HG02852 (cell line): ENCODE results near the gene MADCAM1.

Source experiments
- ATAC-seq: cut with Tn5 transposase; IDR thresholded peaks from one replicate; pipeline ENCODE4 v1.9.1; 2021; ENCODE audit warnings: mild to moderate bottlenecking, moderate library complexity; ENCODE audit not compliant: unreplicated experiment

MADCAM1 gene

GRCh38 chr19:488505-489417 lies 7.5 kb upstream of the MADCAM1 start:
- peak; percentile 81 for ATAC-seq

GRCh38 chr19:489418-490196 lies 6.7 kb upstream of the MADCAM1 start:
- no peak for ATAC-seq

DNA sequence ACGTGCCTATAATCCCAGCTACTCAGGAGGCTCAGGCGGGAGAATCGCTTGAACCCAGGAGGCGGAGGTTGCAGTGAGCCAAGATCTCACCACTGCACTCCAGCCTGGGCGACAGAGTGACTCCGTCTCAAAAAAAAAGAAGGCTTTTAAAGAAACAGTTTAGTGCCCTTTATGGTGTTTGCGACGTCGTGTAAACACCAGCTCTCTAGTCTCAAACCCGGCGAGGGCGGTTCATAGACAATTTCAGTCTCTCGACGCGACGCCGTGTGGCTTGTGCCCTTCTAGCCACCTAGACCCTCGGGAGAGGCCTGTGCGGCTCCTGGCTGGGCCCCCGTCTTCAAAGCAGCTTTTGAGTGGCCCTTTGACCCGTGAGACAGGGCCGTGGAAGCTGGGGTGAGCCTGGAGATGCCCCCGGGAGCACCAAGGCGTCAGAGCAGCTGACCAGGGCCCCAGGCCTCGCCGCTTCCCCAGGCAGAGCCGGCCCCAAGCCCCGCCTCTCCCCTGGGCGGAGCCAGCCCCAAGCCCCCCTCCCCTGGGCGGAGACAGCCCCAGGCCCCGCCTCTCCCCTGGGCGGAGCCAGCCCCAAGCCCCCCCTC lies 5.0 kb upstream of the MADCAM1 start:
- no peak for ATAC-seq

GRCh38 chr19:492091-492531 lies 4.2 kb upstream of the MADCAM1 start:
- no peak for ATAC-seq

GRCh38 chr19:493391-494170 lies 2.7 kb upstream of the MADCAM1 start:
- ATAC-seq, result no peak

DNA sequence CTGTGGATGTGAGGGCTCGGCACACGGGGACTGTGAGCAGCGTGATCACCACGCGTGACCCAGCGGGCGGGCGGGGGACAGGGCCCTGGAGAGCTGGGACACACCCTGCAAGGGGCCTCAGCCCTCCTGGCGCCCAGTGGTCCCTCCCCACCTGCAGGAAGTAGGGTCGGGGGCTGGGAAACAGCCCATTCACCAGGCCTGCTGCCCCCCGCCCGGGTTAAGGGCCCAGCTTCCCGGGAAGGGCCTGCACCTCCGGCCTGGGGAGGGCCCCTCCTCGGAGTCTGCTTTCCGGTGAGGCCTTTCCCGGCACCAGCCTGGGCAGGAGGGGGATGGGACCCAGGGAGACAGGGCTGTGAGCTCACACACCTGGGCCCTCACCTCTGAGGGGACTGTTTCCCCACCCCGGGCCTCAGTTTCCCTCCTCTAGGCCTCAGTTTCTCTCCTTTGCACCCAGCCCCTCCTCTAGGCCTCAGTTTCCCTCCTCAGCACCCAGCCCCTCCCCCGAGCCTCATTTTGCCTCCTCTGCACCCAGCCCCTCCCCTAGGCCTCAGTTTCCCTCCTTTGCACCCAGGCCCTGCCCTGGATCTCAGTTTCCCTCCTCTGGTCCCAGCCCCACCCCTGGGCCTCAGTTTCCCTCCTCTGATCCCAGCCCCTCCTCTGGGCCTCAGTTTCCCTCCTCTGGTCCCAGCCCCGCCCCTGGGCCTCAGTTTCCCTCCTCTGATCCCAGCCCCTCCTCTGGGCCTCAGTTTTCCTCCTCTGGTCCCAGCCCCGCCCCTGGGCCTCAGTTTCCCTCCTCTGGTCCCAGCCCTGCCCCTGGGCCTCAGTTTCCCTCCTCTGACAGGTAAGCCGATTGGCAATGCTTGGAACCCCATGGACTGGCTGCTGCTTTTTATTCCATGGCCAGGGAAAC lies 1.9 kb upstream of the MADCAM1 start:
- ATAC-seq, result no peak

DNA sequence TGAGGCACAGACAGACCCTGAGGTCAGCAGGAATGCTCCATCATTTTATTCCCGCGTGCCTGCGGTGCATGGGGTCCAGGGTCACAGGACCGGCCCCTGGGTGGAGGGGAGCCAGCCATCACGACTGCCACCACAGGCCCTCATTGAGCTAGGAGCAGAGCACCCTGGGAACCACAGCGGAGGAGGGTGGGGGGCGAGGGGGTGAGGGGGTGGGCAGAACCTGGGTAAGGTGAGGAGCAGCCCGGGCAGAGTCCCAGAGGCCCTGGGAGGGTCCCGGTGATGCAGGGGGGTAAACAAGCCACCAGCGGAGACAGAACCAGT lies 1.2 kb upstream of the MADCAM1 start:
- ATAC-seq, result no peak

DNA sequence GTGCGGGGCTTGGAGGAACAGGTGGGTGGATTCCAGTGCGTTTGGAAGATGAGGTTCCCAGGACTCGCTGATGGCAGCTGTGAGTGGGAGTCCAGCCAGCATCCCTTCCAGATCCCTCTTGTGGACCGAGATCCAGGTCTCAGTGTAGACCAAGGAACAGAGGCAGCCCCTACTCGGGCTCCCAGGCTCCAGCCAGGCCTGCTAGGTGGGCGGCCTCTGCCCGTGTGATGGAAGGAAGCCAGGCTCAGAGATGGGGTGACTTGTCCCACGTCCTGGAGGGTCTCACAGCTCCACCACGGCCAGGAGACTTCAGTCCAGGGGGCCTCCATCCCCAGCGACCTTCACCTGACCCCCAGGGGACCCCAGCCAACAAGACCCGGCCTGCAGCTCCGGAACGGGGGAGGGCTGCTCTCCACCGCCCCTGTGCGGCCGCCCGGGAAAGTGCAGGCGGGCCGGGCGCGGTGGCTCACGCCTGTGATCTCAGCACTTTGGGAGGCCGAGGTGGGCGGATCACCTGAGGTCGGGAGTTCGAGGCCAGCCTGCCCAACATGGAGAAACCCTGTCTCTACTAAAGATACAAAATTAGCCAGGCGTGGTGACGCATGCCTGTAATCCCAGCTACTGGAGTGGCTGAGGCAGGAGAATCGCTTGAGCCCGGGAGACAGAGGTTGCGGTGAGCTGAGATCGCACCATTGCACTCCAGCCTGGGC lies 729 bp upstream of the MADCAM1 start:
- ATAC-seq, result no peak

- ATAC-seq, result no peak
These were observed 700 bp downstream of the MADCAM1 start for GRCh38 chr19:496986-497385.

DNA sequence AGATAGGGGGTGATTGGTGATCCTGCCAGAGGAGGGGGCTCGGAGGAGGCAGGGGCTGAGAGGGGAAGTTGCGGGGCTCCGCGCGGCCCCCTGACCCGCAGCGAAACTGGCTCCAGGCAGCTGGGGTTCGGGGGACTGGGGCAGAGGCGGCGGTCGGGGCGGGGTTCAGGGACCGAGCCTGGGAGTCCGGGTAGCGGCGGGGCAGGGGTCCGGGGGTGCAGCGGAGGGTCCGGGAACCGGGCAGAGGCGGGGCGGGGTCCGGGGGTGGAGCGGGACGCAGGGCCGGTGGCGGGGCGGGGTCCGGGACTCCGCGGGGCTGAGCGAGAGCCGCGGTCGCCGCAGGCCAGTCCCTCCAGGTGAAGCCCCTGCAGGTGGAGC lies 1.2 kb downstream of the MADCAM1 start:
- no peak for ATAC-seq

GRCh38 chr19:497869-498510 lies 1.7 kb downstream of the MADCAM1 start:
- no peak for ATAC-seq

DNA sequence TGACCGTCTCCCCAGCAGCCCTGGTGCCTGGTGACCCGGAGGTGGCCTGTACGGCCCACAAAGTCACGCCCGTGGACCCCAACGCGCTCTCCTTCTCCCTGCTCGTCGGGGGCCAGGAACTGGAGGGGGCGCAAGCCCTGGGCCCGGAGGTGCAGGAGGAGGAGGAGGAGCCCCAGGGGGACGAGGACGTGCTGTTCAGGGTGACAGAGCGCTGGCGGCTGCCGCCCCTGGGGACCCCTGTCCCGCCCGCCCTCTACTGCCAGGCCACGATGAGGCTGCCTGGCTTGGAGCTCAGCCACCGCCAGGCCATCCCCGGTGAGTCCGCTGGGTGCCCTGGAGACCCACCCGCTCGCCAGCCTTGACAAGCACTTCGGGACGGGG lies 2.2 kb downstream of the MADCAM1 start:
- ATAC-seq, result no peak

GRCh38 chr19:498977-499623 lies 2.8 kb downstream of the MADCAM1 start:
- no peak for ATAC-seq

DNA sequence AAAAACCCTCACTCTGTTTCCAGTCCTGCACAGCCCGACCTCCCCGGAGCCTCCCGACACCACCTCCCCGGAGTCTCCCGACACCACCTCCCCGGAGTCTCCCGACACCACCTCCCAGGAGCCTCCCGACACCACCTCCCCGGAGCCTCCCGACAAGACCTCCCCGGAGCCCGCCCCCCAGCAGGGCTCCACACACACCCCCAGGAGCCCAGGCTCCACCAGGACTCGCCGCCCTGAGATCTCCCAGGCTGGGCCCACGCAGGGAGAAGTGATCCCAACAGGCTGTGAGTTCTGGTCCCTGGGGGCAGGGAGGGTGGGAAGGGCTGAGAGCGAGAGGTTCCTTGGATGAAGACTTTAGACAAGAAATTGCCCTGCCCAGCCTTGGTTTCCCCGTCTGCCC lies 5.4 kb downstream of the MADCAM1 start:
- ATAC-seq, result no peak

- ATAC-seq, result no peak
These were observed 8.3 kb downstream of the MADCAM1 start for GRCh38 chr19:504616-505015.

DNA sequence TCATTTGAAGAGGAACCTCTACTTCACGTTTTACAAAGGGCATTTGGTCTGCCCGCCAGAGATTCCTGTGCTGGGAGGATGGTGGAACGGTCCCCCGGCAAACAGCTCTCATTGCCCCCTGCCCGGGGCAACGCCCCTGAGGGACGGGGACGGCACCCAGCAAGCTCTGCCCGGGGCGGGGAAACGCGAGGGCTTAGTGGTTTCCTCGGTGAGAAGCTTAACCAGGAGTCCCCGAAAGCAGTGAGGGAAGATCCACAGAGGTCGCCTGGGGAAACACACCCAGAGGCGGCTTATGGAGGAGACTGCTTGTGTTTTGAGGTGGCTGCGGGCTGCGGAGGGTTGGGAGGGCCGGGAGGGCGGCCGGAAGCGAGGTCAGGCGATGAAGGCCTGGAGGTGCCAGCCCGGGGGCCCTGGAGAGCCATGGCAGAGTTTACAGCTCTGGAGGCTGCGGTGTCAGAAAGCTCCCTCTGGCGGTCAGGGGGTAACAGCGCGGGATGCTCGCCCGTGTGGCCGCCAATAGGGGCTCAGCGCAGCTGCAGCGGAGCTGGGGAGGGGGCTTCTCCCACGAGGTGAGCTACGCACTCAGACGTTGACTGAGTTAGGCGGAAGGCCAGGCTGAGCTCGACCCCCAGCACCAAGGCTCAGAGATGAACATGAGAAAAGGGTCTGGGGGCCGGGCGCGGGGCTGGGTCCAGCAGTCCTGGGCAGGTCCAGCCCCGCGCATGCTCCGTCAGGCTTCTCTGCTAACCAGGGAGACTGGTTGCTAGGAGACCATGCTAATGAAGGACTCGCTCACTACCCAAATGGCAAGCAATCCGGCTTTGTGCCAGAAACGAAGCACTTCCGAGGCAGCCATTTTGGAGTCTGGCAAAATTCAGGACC lies 10.4 kb downstream of the MADCAM1 start:
- ATAC-seq, result peak; percentile 65
